ENCODE measurements around the gene LMF1.
"Not testable (repeated sequence)": the region's sequence is repeated elsewhere in the genome, so short reads cannot be mapped to it uniquely, and the experiment has no call there.

Gene LMF1

DNA sequence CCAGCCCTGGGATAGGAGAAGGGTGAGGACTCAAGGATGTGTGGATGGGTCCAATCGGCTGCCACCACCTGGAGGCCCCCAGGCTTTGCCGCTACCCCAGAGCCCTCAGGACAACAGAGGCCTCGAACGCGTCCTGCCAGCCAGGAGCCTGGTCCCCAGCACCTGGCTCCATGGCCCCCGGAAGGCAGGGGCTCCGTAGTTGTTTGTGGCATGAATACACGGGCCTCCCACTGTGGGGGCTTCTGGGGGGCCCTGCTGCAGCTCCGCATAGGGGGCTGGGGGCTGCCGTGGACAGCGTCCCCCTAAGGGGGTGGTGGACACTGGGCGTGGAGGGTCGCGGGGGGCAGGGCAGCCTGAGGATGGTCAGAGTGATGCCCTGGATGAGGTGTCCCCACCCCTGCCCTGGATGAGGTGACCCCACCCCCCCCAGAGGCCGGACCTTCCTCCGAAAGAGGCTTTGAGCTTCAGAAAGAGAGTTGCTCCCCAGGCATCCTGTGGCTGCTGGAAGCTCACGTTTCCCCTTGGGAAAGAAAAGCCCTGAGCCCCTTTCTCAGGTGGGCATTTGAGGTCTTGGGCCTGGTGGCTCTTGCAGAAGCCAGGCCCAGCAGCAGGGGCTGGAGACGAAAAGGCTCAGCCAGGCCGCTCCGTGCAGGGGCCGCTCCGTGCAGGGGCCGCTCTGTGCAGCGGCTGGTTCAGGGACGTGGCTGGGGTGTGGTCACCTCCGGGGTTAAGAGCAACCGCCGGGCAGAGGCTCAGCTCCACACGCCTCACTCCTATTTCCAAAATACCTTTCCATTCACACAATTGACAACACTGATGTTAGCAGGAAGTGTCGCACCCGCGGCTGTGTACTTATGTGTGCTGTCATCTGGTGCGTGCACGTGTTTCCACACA lies 130.0 kb downstream of the LMF1 start:
- no peak for DNase-seq

DNA sequence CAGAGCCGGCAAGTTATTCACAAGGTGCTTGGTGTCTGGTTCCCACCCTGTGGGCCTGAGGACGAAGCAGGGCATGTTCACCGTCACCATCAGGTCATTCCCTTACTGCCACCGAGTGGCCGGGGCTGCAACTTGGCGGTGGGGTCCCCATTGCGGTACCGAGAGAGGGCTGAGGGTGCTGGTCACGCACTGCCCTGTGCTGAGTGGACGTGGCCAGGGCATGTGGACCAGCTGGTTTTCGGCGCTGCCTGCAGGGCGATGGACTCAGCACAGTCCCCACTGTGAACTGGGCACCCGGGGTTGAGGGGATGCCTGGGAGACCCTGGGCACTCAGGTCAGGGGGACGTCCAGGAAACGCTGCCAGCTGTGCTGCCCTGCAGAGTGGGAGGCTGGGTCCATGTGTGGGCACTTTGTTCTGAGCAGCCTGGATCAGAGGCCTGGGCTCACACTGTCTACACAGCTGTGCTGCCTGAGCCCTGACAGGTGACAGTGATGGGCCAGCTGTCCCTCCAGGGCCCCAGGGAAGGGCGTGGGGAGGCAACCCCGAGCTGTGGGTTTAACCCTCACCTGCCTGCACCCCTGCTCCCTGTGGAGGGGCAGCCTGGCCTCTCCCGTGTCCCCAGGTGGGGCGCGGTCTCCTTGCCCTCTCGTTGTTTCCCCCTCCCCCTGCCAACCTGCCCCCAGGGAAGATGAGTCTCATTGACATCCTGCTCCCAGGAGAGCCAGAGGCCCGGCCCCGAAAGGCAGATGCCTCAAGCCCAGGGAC lies 131.0 kb downstream of the LMF1 start:
- no peak for DNase-seq

DNA sequence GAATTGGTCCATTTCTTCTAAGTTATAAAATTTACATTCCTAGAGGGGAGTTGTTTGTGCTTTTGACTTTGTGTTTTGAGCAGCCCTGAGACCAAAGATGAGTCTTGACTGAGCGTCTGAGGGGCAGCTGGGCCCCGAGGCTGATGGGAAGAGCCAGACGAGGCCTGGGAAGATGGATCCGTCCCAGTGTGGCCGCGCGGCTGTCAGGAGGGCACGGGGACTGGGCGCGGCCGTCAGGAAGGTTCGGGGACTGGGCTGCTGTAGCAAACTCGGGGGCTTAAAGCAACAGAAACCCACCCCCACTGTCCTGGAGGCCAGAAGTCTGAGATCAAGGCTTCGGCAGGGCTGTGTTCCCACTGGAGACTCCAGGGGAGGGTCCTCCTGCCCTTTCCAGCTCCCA lies 132.0 kb downstream of the LMF1 start:
- DNase-seq: no peak

DNA sequence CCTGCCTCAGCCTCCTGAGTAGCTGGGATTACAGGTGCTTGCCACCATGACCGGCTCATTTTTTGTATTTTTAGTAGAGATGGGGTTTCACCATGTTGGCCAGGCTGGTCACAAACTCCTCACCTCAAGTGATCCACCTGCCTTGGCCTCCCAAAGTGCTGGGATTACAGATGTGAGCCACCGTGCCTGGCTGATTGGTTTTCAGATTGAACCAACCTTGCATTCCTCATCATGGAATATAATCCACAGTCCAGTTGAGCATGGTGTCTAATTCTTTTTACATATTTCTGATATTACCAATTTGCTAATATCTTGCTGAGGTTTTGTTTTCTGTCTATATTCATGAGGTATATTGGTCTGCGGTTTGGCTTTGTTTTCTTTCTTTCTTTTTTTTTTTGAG lies 134.0 kb downstream of the LMF1 start:
- DNase-seq: not testable (repeated sequence)

DNA sequence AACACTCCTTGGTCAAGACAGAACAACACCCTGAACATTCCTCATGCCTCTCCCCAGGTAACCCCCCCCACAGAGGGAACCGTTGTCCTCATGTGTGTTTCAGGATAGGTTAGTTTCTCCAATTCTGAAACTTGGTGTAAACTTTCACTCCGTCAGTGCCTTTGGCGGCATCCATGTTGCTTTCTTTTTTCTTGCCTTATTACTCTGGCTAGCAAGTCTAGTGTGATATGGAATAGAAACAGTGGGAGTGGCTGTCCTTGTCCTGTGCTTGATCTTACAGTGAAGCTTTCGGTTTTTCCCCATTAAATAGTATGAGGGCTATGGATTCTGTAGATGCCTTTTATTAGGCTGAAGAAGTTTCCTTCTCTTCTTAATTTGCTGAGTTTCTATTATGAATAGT lies 134.6 kb downstream of the LMF1 start:
- no peak for DNase-seq

DNA sequence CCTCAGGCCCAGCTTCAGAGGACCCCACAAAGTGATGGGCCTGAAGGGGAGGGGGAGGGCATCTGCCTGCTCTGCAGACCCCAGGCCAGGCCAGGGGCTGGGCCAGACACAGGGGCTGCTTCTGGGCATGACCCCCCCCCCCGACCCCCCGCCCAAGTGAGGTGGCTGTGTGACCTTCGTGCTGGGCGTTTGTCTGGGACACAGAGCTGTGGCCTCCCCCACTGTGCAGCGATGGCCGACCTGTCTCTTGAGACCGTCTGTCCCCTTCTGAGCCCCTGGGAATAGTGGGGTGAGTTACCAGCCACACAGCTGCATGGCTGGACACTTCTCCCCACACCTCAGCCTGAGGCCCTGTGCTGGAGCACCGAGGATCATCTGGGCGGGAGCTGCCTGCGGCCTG lies 135.4 kb downstream of the LMF1 start:
- no peak for DNase-seq

DNA sequence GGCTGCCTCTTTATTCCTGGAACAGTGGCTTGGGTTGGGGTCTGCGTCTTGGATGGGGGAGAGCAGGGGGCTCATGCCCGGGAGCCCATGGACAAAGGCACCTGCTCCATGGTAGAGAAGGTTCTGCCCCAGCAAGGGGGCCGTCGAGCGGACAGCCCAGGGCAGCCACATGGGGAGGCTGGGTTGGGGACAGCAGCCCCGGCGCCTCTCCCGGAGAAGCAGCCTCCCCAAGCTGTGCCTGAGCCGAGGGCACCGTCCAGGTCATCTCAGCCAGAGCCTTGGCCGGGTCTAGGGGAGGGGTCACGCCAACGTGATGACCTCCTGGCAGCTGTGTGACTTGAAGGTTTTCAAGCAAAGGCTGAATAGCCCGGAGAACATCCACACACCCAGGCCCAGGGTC lies 137.4 kb downstream of the LMF1 start:
- no peak for DNase-seq

DNA sequence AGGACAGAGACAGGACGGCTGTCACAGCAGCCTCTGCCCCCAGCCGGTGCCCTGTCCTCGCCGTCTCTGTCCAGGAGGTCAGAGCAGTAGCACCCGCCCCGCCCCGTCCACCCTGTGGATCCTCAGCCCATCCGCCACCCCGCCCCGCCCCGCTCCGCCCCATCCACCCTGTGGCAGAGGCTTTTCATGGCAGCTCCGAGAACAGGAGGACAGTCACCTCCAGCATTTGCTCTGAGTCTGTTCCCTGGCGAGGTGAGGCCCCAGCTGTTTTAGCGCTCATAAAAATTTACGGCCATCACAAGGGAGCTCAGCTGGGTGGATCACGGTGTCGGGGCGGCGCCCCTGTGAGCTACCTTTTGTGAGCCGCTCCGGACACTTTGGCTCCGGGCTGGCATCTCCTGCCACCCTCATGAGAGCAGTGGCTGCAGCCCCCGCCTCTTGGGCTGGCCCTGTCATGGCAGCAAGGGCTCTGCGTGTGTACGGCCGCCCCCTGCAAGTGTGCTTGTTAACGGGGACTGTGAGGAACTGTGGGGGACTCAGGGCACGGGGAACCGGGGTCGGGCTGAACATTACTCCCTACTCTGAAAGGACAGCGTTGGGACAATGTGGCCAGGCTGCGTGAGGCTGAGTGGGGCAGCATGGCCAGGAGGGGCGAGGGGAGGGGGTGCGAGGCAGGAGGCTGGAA lies 138.0 kb downstream of the LMF1 start:
- DNase-seq: no peak

DNA sequence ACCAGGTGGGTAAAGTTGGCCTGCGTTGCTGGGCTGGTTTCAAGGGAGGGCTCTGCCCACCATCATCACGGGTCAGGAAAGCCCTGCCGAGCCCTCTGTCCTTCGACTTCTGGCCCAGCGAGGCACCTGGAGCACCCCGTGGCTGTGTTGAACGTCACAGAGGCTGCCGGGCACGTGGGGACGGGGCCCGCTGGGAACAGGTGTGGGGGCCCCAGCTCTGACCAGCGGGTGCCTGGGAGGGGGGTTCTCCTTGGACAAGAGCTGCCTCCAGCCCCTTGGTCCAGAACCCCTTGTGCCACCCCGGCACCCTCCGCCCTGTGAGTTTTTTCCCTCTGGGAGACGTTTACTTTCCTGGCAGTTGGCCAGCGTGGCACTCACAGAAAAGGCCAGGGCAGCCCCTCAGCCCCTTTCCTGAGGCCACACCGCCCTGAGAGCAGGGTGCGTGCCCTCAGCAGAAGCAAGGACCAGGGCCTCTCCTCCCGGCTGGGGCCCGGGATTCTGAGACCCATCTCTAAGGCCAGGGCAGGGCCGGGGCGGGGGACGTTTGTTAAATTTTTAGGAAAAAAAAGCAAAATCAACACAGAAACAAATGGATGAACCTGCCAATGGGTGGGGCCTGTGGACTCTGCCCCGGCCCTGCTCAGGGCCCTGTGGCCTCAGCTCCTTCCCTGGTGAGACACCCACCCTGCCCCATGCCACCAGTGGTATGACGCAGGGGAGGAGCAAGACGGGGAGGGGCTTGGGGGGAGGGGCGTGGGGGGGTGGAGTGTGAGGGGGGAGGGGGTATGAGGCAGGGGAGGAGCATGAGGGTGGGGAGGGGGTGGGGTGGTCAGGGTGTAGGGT lies 139.0 kb downstream of the LMF1 start:
- DNase-seq: no peak

DNA sequence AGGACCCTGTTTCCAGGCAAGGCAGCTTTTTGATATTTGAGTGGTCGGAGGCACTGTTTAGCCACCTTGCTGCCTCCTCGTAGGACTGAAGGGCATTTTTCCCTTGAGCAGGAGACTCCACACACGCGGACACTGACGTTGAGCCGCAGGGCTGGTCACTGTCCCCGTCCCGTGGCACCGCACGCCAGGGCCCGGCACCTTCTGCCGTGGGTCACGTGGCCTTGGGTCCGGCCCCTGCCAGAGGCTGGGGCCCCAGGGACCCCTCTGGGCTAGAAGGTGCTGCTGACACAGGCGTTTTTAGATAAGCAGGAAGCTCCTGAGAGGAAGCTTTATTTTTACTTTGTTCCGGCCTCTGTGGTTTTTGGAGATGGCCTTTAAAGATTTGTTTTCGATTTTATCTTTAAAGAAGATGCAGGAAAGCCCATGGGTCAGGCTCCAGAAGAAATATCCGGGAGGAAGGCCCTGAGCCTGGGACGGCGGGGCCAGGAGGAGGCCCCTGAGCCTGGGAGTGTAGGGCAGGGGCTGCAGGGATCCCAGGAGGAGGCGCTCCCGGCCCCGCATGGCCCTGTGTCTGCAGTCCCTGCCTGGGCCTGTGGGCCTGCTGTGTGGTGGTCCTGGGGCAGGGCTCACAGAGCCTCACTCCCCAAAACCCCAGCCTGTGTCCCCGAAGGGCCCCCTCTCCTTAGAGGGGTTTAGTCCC lies 139.8 kb downstream of the LMF1 start:
- no peak for DNase-seq

DNA sequence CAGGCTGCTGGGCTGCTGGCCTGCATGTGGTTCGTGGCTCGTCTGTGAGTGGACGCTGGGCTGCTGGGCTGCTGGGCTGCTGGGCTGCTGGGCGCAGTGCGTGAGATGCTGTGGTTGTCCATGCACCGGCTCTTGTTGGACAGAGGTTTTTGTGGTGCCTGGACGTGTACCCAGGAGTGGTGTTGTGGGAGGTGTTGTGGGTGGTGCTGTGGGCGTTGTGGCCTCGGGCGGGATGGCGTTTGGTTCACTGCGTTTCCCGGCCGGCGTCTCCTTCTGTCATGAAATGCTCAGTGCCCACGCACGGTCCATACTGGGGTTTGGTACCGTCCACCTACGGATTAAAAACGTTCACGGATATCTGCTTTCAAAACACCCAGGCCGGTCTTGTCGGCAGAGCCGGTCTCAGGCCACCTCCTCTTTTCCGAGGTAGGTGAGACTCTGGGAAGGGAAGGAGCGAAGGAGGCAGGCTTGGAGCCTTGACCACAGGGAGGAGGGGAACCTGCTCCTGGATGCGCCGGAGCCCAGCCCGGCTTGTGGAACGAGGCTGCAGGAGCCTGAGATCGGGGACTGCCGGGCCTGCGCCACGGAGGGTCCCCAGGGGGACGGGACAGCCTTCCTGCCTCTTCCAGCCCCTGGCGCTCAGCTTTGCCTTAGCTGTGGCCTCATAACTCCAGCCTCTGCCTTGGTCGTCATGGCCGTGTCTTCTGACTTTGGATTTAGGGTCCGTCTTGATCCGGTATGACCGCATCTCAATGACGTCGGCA lies 140.5 kb downstream of the LMF1 start:
- no peak for DNase-seq

DNA sequence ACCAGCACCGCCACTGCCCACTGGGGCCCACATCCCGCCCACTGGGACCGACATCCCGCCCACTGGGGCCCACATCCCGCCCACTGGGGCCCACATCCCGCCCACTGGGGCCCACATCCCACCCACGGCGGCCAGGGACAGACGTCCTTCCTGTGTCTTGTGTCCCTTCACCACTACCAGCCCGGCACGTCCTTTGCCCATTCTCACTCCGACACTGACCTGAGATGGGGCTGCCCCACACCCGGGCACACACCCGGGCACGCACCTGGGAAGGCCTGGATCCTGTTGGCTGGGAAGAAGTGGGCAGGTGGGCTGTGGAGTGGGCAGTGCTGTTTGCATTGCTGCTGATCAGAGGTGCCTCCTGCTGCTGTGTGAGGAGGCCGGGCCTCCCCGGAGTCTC lies 141.9 kb downstream of the LMF1 start:
- DNase-seq: no peak

DNA sequence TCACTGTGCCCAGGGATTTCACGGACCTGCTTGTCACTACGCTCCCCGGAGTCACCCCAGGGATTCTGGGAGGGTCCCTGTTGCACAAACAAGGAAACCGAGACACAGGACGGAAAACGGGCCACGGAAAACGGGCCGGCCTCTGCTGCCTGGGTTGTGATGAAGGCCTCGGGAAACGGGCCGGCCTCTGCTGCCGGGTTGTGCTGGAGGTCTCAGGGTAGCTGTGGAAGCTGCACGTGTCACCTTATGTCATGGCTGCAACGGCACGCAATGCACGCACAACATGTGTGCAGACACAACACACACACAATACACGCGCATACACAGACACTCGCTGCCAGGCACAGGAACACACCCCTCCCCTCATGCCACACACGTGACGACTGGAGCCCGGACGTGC lies 143.3 kb downstream of the LMF1 start:
- no peak for DNase-seq

DNA sequence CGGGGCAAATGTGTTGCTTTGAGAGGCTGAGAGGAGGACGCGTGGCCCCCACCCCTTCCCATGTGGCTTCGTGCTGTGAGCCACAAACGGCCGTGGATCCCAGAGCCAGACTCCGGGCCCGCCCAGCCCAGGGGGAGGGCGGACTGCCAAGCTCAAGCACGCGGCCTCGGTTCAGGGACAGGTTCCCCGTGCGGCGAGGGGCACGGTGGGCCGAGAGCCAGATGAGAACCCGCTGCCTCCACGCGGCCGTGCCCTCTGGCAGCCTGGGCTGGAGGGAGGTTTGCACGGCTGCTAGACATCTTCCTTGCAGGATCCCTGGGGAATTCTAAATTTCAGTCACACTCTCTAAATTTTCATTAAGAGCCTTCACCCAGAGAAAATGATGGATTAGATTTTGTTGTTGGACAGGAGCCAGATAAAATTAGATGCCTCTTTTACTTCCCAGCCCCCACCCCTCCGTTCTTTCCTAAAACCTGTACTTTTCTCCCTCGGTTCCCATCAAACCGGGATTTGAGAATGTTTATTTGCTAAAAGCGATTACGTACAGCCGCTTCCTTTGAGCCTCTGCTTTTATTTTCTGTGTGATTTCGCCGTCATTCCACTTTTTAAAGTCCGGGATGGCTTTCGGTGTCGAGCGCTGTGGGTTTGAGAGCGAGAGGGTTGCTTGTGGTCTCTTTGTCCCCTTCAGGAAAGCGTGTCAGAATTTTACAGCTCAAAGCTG lies 145.3 kb downstream of the LMF1 start:
- no peak for DNase-seq

DNA sequence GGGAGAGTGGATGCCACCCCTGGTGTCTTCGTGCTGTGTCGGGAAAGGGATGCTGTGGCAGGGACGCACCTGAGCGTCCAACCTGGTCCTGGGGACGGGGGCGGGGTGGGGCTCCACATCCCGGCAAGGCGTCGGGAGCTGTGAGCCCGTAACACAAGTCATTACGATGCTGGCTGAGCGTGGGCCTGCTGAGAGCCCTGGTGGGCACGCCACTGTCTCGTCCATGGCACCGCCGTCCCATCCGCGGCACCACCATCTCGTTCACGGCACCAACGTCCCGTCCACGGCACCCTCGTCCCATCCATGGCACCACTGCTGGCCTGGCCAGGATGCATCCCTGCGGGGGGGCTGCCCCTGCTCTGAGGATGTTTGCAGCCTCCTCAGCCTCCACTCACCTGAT lies 146.2 kb downstream of the LMF1 start:
- no peak for DNase-seq

DNA sequence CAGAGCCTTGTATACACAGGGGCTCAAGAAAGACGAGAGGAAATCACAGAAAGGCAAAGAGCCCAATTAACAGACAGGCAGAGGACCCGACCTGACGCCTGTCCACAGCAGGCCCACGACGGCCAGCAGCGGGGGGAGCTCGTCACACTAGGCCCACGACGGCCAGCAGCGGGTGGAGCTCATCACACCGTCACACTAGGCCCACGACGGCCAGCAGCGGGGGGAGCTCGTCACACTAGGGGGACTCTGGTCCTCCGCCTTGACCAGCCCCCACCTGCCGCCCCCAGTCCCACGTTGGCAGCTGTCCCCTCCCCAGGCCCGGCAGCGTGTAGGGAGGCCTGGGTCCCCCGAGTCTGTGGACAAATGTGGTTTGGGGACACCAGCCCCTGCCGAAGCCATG lies 146.6 kb downstream of the LMF1 start:
- no peak for DNase-seq

DNA sequence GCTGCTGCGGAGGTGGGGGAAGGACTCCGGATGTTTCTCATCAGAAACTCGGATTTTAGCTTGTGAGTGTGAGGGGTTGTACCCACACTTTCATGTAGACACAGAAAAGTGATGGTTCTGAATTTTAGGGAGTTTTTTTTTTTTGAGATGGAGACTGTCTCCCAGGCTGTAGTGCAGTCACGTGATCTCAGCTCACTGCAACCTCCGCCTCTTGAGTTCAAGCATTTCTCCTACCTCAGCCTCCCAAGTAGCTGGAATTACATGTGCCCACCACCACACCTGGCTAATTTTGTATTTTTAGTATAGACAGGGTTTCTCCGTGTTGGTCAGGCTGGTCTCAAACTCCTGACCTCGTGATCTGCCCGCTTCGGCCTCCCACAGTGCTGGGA lies 147.9 kb downstream of the LMF1 start:
- DNase-seq: no peak

DNA sequence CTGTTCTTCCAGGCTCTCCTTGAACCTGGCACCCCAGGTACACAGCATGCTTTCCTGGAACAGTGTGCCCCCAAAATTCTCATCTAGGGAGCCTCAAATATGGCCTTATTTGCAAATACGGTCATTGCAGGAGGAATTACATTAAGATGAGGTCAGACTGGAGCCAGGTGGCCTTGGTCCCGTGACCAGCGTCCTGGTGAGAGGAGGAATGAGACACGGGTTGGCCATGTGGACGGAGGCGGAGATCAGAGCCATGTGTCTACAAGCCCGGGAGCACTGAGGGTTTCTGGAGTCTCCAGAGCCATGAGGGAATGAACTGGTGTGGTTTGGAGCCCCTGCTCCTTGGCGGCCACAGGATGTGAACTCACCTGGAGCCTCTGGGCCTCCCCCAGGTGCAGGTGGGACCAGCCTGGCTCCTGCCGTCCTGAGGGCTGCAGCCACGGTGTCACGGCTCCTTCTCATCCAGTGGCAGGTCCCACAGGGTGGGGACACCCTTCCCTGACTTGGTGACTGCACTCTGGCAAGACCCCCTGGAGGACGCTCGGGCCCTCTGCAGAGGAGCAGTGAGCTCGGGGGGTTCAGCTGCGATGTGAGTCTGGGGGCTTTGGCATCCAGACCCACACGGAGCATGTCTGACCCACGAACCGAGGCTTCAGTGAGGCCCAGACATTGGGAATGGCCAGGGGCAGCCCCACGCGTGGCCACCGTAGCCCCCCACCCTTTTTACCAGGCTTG lies 148.4 kb downstream of the LMF1 start:
- no peak for DNase-seq

DNA sequence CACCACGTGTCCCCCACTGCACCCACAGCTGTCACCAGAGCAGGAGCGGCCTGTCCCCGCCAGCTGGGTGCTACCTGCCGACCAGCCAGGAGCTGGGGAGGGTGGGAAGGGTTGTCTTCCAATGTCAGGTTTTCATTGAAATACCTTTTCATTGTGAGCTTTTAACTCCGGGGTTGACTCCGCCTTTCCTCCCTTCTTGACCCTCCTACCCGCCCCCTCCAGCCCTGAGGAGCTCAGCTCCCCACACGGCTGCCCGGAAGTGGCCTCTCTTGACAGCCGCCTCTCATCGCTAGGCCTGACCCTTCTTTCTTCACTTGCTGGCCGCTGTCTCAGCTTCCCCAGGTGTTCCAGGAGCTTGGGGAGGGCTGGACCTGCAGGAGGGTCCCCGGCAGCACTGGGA lies 149.0 kb downstream of the LMF1 start:
- no peak for DNase-seq

DNA sequence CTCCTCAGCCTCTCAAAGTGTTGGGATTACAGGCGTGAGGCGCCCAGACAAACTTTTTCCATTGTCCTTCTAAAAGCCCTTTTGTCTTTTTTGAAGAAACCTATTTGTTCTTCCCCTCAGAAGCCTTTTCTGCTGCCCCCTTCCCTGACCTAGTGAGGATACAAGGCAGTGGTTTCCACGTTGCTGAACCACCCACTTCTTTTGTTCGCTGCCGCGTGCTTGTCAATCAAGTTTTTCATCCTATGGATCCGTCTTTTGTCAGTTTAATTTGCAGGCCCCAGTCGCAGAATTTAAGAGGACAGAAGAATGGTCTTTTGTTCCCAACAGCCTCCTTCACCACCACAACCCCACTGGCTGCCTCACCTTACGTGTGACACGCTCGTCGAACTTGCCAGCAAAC lies 150.0 kb downstream of the LMF1 start:
- no peak for DNase-seq

Measured in activated CD4-positive, alpha-beta T cell treated with anti-CD3 and anti-CD28 coated beads, Interleukin-2, Interleukin-6, amounts not matched to agents 100 ng/mL and 50 ng/mL, durations not matched to agents 16 hours and 8 hours (primary cell).